ENCODE data around the gene STARD13.

The STARD13 gene

GRCh38 chr13:33129094-33129832 is 156.3 kb downstream of the STARD13 start:
- no peak for TF ChIP-seq GABPA (IDR thresholded peaks at IDR 0.05; ENCODE audit: low read depth)
- no peak for TF ChIP-seq SPI1 (IDR thresholded peaks at IDR 0.05; ENCODE audit: borderline replicate concordance, low read depth)
- no peak for TF ChIP-seq REST (IDR thresholded peaks at IDR 0.05; ENCODE audit: insufficient replicate concordance, low read depth)
- no peak for TF ChIP-seq POLR2AphosphoS5 (IDR thresholded peaks at IDR 0.05; ENCODE audit: low read depth)
- TF ChIP-seq CTCF (IDR thresholded peaks at IDR 0.05; ENCODE audit: insufficient read depth, low read length) = no peak
- Histone ChIP-seq H3K27me3 (ENCODE audit: insufficient read depth, poor library complexity, severe bottlenecking) (no peaks in the 10 kb centered on the region), H3K4me3 (replicated peaks; ENCODE audit: insufficient read depth, low read length) (no peak overlapping the region), H3K27ac (replicated peaks) (no peak overlapping the region)
- no peak for DNase-seq (ENCODE audit: low read depth in 1 of 2, low spot score in 1 of 2)

- Histone ChIP-seq H3K27ac (replicated peaks) (no peak overlapping the region), H3K27me3 (ENCODE audit: insufficient read depth, poor library complexity, severe bottlenecking) (no peaks in the 10 kb centered on the region), H3K4me3 (replicated peaks; ENCODE audit: insufficient read depth, low read length) (no peak overlapping the region)
- TF ChIP-seq CTCF (IDR thresholded peaks at IDR 0.05; ENCODE audit: insufficient read depth, low read length) (no peak), SPI1 (IDR thresholded peaks at IDR 0.05; ENCODE audit: borderline replicate concordance, low read depth) (no peak), POLR2AphosphoS5 (IDR thresholded peaks at IDR 0.05; ENCODE audit: low read depth) (no peak), REST (IDR thresholded peaks at IDR 0.05; ENCODE audit: insufficient replicate concordance, low read depth) (no peak)
- DNase-seq (ENCODE audit: low read depth in 1 of 2, low spot score in 1 of 2) = no peak
Measured at GRCh38 chr13:33128134-33128533, 157.4 kb downstream of the STARD13 start.

- Histone ChIP-seq H3K27ac (replicated peaks) (no peak overlapping the region), H3K27me3 (ENCODE audit: insufficient read depth, poor library complexity, severe bottlenecking) (no peaks in the 10 kb centered on the region), H3K4me3 (replicated peaks; ENCODE audit: insufficient read depth, low read length) (no peak overlapping the region)
- no peak for DNase-seq (ENCODE audit: low read depth in 1 of 2, low spot score in 1 of 2)
- no peak for TF ChIP-seq POLR2AphosphoS5 (IDR thresholded peaks at IDR 0.05; ENCODE audit: low read depth)
- no peak for TF ChIP-seq GABPA (IDR thresholded peaks at IDR 0.05; ENCODE audit: low read depth)
- no peak for TF ChIP-seq REST (IDR thresholded peaks at IDR 0.05; ENCODE audit: insufficient replicate concordance, low read depth)
- no peak for TF ChIP-seq CTCF (IDR thresholded peaks at IDR 0.05; ENCODE audit: insufficient read depth, low read length)
- TF ChIP-seq SPI1 (IDR thresholded peaks at IDR 0.05; ENCODE audit: borderline replicate concordance, low read depth) = no peak
Measured at GRCh38 chr13:33127009-33127551, 158.5 kb downstream of the STARD13 start.
